ENCODE data around the gene PFKM.

The PFKM gene

GRCh38 chr12:48075832-48076231 lies 43.3 kb upstream of the PFKM start:
- Histone ChIP-seq H3K27ac (ENCODE audit: low read depth, low read length) (no peak overlapping the region), H3F3A (ENCODE audit: control insufficient read depth, insufficient read depth) (no peaks in the 10 kb centered on the region), H3K4me1 (ENCODE audit: control insufficient read depth, low read length) (no peaks in the 10 kb centered on the region), H3K4me3 (ENCODE audit: low read length) (no peak overlapping the region), H3K4me2 (ENCODE audit: low read length) (no peak overlapping the region), H3K27me3 (ENCODE audit: control insufficient read depth, low read length) (no peaks in the 10 kb centered on the region), H3K9me3 (ENCODE audit: control insufficient read depth, insufficient read depth, low read length) (no peaks in the 10 kb centered on the region), H3K9me2 (replicated peaks; ENCODE audit: control insufficient read depth, low read length) (no peaks in the 10 kb centered on the region), H4K20me1 (ENCODE audit: control insufficient read depth, insufficient read depth, low read depth, low read length) (no peaks in the 10 kb centered on the region), H3K36me3 (ENCODE audit: control insufficient read depth, low read length) (peaks cover 66% of the 10 kb centered on the region), H3K79me2 (ENCODE audit: control insufficient read depth, low read length) (no peaks in the 10 kb centered on the region)
- no peak for TF ChIP-seq EZH2phosphoT487 (IDR thresholded peaks at IDR 0.05; ENCODE audit: borderline replicate concordance, low read length)
- no peak for TF ChIP-seq CTCF (IDR thresholded peaks at IDR 0.05; ENCODE audit: low read depth, low read length, poor library complexity, severe bottlenecking)

GRCh38 chr12:48077111-48077510 lies 42.1 kb upstream of the PFKM start:
- TF ChIP-seq EZH2phosphoT487 (IDR thresholded peaks at IDR 0.05; ENCODE audit: borderline replicate concordance, low read length) (no peak), CTCF (IDR thresholded peaks at IDR 0.05; ENCODE audit: low read depth, low read length, poor library complexity, severe bottlenecking) (no peak)
- Histone ChIP-seq H3K4me1 (ENCODE audit: control insufficient read depth, low read length) (no peaks in the 10 kb centered on the region), H3K9me2 (replicated peaks; ENCODE audit: control insufficient read depth, low read length) (no peaks in the 10 kb centered on the region), H3K79me2 (ENCODE audit: control insufficient read depth, low read length) (no peaks in the 10 kb centered on the region), H3K27ac (ENCODE audit: low read depth, low read length) (no peak overlapping the region), H4K20me1 (ENCODE audit: control insufficient read depth, insufficient read depth, low read depth, low read length) (no peaks in the 10 kb centered on the region), H3K9me3 (ENCODE audit: control insufficient read depth, insufficient read depth, low read length) (no peaks in the 10 kb centered on the region), H3K27me3 (ENCODE audit: control insufficient read depth, low read length) (no peaks in the 10 kb centered on the region), H3K4me3 (ENCODE audit: low read length) (no peak overlapping the region), H3K4me2 (ENCODE audit: low read length) (no peak overlapping the region), H3K36me3 (ENCODE audit: control insufficient read depth, low read length) (peaks cover 63% of the 10 kb centered on the region), H3F3A (ENCODE audit: control insufficient read depth, insufficient read depth) (no peaks in the 10 kb centered on the region)

- Histone ChIP-seq H3K4me1 (ENCODE audit: control insufficient read depth, low read length) (no peaks in the 10 kb centered on the region), H3F3A (ENCODE audit: control insufficient read depth, insufficient read depth) (no peaks in the 10 kb centered on the region), H3K27ac (ENCODE audit: low read depth, low read length) (no peak overlapping the region), H3K4me3 (ENCODE audit: low read length) (no peak overlapping the region), H3K27me3 (ENCODE audit: control insufficient read depth, low read length) (no peaks in the 10 kb centered on the region), H3K79me2 (ENCODE audit: control insufficient read depth, low read length) (no peaks in the 10 kb centered on the region), H4K20me1 (ENCODE audit: control insufficient read depth, insufficient read depth, low read depth, low read length) (no peaks in the 10 kb centered on the region), H3K9me2 (replicated peaks; ENCODE audit: control insufficient read depth, low read length) (no peaks in the 10 kb centered on the region), H3K9me3 (ENCODE audit: control insufficient read depth, insufficient read depth, low read length) (no peaks in the 10 kb centered on the region), H3K4me2 (ENCODE audit: low read length) (no peak overlapping the region), H3K36me3 (ENCODE audit: control insufficient read depth, low read length) (peaks cover 65% of the 10 kb centered on the region)
- TF ChIP-seq CTCF (IDR thresholded peaks at IDR 0.05; ENCODE audit: low read depth, low read length, poor library complexity, severe bottlenecking) (no peak), EZH2phosphoT487 (IDR thresholded peaks at IDR 0.05; ENCODE audit: borderline replicate concordance, low read length) (no peak)
Observed at GRCh38 chr12:48078901-48079300, 40.3 kb upstream of the PFKM start.

DNA sequence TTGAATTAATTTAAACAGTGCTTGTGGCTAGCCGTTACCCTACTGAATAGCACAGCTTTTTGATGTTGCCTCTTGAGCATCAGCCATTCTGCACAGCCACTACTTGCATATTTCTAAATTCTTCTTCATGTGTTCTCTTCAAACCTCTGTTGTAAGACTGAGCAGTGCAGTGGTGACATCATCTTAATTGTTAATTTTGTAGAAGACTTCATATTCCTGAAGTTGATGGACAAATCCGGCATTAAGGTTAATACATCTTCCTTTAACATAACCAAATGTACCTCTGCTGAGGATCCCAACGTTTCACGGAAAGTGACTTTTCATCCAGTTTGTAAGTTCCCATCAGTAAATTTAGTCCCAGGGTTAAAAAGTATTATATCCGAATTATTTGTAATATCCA lies 38.9 kb upstream of the PFKM start:
- TF ChIP-seq CTCF (IDR thresholded peaks at IDR 0.05; ENCODE audit: low read depth, low read length, poor library complexity, severe bottlenecking) (no peak), EZH2phosphoT487 (IDR thresholded peaks at IDR 0.05; ENCODE audit: borderline replicate concordance, low read length) (no peak)
- Histone ChIP-seq H3K27ac (ENCODE audit: low read depth, low read length) (no peak overlapping the region), H3K9me2 (replicated peaks; ENCODE audit: control insufficient read depth, low read length) (no peaks in the 10 kb centered on the region), H3K4me3 (ENCODE audit: low read length) (no peak overlapping the region), H3K36me3 (ENCODE audit: control insufficient read depth, low read length) (peaks cover 66% of the 10 kb centered on the region), H3K4me2 (ENCODE audit: low read length) (no peak overlapping the region), H3K4me1 (ENCODE audit: control insufficient read depth, low read length) (peaks cover 8% of the 10 kb centered on the region), H3F3A (ENCODE audit: control insufficient read depth, insufficient read depth) (no peaks in the 10 kb centered on the region), H4K20me1 (ENCODE audit: control insufficient read depth, insufficient read depth, low read depth, low read length) (no peaks in the 10 kb centered on the region), H3K27me3 (ENCODE audit: control insufficient read depth, low read length) (no peaks in the 10 kb centered on the region), H3K79me2 (ENCODE audit: control insufficient read depth, low read length) (no peaks in the 10 kb centered on the region), H3K9me3 (ENCODE audit: control insufficient read depth, insufficient read depth, low read length) (no peaks in the 10 kb centered on the region)

All from DOHH2 (cell line).